Cardiac muscle cell (in vitro differentiated cells and primary cell): Measurements from ENCODE around the gene FAM193A. TPM values are rescaled to one million over a fixed set of nuclear protein-coding genes. Genes with fewer than 3 reads are reported as not detected.
"Not testable (repeated sequence)": the region's sequence is repeated elsewhere in the genome, so short reads cannot be mapped to it uniquely, and the experiment has no call there.

ENCODE experiments used
- DNase-seq, 2 donors: peaks; one replicate each; pipeline versions ENCODE4 v3.0.0 to v3.0.0-alpha.2; 2010 to 2017; ENCODE audit warnings: low read depth in 1 of 2, low spot score in 1 of 2
- H3K27ac ChIP-seq: fragments of 200-600 bp; sonication (generic); 2 replicates; pipeline ENCODE4 v1.5.1; 2016
- H3K27me3 ChIP-seq: fragments of 200-600 bp; sonication (generic); 2 replicates; pipeline ENCODE4 v1.6.0; 2016; ENCODE audit warnings: control low read depth
- H3K36me3 ChIP-seq: fragments of 200-600 bp; sonication (generic); 2 replicates; pipeline ENCODE4 v1.5.1; 2016; ENCODE audit warnings: control low read depth
- H3K4me1 ChIP-seq: fragments of 200-600 bp; sonication (generic); 2 replicates; pipeline ENCODE4 v1.8.1; 2017; ENCODE audit warnings: low read depth, mild to moderate bottlenecking, mixed run types
- H3K4me3 ChIP-seq: fragments of 200-600 bp; sonication (generic); 2 replicates; pipeline ENCODE4 v1.5.1; 2016; ENCODE audit warnings: mild to moderate bottlenecking
- H3K9me3 ChIP-seq: fragments of 200-600 bp; sonication (generic); 2 replicates; pipeline ENCODE4 v1.5.1; 2017; ENCODE audit warnings: low read depth, mild to moderate bottlenecking, control low read depth
- polyA plus RNA-seq: library from polyadenylated mRNA; unstranded; fragments of >200 nt; fragmentation: Nextera tagmentation; extraction: Ambion mirVana; gene quantifications from 2 replicates; pipeline ENCODE4 v1.2.1, GENCODE V29; 2016
- total RNA-seq: library from RNA; depleted of rRNA; stranded (reverse); fragments of >200 nt; gene quantifications from 2 replicates; pipeline ENCODE4 v1.2.3, GENCODE V29; 2016
- TF ChIP-seq, protein P1 (sequence below): IDR thresholded peaks from 2 replicates; pipeline ENCODE4 v1.5.1; 2012; ENCODE audit warnings: low read depth, mild to moderate bottlenecking, low read length

Gene FAM193A
- total and polyA plus RNA-seq, 2 experiments from 2014 or later: 12.0 to 34.0 TPM

DNA sequence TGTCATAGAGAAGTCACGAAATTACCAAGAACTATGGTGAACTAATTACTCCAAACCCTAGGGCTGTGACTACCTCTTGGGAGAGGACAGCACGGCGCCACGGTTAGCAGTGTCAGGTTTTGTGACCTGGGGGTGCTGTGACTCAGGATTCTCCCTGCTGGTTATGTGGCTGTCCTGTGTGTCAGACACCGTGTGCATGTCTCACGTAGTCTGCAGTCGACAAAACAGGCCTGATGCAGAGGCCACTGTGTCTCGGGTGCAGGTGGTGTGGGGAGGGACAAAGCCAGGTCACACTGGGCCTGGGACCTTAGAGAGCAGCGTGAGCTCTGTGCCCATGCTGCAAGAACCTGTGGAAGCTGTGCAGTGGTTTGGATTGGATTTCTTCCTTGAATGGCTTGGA lies 185.6 kb downstream of the FAM193A start:
- DNase-seq: no peak
- TF ChIP-seq, protein P1, sequence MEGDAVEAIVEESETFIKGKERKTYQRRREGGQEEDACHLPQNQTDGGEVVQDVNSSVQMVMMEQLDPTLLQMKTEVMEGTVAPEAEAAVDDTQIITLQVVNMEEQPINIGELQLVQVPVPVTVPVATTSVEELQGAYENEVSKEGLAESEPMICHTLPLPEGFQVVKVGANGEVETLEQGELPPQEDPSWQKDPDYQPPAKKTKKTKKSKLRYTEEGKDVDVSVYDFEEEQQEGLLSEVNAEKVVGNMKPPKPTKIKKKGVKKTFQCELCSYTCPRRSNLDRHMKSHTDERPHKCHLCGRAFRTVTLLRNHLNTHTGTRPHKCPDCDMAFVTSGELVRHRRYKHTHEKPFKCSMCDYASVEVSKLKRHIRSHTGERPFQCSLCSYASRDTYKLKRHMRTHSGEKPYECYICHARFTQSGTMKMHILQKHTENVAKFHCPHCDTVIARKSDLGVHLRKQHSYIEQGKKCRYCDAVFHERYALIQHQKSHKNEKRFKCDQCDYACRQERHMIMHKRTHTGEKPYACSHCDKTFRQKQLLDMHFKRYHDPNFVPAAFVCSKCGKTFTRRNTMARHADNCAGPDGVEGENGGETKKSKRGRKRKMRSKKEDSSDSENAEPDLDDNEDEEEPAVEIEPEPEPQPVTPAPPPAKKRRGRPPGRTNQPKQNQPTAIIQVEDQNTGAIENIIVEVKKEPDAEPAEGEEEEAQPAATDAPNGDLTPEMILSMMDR: no peak
- H3K36me3 ChIP-seq: peaks cover 29% of the 10 kb centered on the region
- H3K9me3 ChIP-seq: no peaks in the 10 kb centered on the region
- H3K27ac ChIP-seq: no peak overlapping the region
- H3K4me1 ChIP-seq: no peaks in the 10 kb centered on the region
- no peak overlapping the region for H3K4me3 ChIP-seq
- H3K27me3 ChIP-seq: no peaks in the 10 kb centered on the region

DNA sequence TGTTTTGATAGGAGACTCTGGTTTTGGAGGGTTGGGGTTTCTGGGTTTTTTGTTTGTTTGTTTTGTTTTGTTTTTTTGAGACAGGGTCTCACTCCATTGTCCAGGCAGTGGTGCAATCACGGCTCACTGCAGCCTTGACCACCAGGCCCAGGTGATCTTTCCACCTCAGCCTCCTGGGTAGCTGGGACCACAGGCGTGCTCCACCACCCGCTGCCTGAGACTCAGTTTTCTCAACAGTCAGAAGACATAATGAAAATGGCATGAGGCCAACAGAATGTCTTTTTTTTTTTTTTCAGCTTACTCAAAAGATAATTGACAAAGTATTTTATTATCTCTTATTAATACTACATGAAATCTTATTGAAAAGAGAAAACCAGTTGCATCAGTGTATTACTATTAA lies 187.3 kb downstream of the FAM193A start:
- Histone ChIP-seq H3K9me3 (no peaks in the 10 kb centered on the region), H3K27me3 (no peaks in the 10 kb centered on the region), H3K4me1 (no peaks in the 10 kb centered on the region), H3K4me3 (no peak overlapping the region), H3K27ac (no peak overlapping the region), H3K36me3 (peaks cover 18% of the 10 kb centered on the region)
- no peak for DNase-seq
- TF ChIP-seq, protein P1: no peak

DNA sequence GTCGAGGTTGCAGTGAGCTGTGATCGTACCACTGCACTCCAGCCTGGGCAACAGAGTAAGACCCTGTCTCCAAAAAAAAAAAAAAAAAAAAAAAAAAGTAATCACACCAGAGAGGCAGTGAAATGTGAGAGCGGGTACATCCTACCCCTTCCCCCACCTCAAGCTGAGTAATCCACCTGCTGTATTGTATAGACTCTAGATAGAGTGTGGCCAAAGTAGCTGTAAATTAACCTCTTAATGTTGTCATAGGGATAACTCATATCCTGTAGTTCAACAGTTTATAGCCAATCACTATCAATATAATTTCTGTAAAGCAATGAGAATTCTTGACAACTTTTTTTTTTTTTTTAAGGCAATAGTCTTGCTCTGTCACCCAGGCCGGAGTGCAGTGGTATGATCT lies 188.9 kb downstream of the FAM193A start:
- no peaks in the 10 kb centered on the region for H3K4me1 ChIP-seq
- no peak overlapping the region for H3K4me3 ChIP-seq
- no peak overlapping the region for H3K27ac ChIP-seq
- TF ChIP-seq, protein P1: no peak
- no peaks in the 10 kb centered on the region for H3K27me3 ChIP-seq
- H3K36me3 ChIP-seq: peaks cover 7% of the 10 kb centered on the region
- DNase-seq: no peak
- H3K9me3 ChIP-seq: no peaks in the 10 kb centered on the region

DNA sequence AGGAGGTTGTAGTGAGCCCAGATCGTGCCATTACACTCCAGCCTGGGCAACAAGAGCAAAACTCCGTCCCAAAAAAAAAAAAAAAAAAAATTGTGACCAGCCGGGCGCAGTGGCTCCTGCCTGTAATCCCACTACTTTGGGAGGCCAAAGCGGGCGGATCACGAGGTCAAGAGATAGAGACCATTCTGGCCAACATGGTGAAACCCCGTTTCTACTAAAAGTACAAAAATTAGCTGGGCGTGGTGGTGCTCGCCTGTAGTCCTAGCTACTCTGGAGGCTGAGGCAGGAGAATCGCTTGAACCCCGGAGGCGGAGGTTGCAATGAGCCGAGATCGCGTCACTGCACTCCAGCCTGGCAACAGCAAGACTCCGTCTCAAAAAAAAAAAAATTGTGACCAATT lies 190.4 kb downstream of the FAM193A start:
- H3K4me1 ChIP-seq, H3K4me3 ChIP-seq, DNase-seq, H3K27me3 ChIP-seq, H3K36me3 ChIP-seq, H3K9me3 ChIP-seq, H3K27ac ChIP-seq: not testable (repeated sequence)

DNA sequence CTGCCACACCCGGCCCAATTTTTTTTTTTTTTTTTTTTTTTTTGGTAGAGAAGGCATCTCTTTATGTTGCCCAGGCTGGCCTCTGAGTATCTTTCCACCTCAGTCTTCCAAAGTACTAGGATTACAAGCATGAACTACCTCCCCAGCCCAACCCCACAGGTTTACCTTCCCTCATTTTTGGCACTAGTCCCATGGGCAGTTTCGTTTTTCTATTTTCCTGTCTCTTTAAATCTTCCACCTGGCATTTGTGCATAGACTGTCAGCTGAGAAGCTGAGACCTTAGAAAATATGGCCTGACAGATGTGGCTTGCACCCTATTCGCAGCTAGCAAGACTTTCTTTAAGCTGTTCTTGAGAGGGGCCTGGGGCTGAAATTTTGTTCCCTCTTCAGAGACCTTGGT lies 191.8 kb downstream of the FAM193A start:
- Histone ChIP-seq H3K4me1 (no peaks in the 10 kb centered on the region), H3K27me3 (no peaks in the 10 kb centered on the region), H3K36me3 (peaks cover 7% of the 10 kb centered on the region), H3K27ac (no peak overlapping the region), H3K4me3 (no peak overlapping the region), H3K9me3 (no peaks in the 10 kb centered on the region)
- TF ChIP-seq, protein P1: no peak
- DNase-seq: no peak

DNA sequence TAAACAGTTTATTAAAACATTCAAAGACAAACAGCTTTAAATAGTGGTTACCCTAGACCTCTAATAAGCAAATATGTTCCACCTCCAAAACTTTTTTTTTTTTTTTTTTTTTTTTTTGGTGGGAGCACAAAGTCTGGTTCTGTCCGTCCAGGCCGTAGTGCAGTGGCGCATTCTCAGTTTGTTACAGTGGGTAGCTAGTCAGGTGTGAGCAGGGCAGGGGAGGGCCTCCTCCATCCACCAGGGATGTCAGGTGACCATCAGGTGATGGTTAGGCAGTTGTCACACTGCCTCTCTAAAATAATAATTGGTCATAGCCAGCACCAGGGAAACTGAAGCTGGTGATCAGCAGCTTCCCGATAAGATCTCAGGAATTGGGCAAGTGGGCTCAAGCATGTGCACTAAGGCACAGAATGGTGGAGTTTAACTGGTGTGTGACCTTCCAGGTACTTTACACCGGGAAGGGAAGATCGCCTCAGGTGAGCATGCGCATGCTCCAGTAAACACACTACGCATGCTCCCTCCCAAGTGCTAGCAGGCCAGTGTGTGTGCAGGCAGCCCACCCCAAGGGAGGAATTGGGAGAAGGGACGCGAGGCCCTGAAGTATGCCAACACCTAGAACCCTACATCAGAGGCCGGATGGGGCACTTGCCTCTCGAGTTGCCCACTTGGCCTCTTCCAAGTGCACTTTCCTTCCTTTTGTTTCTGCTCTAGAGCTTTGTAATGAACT lies 192.5 kb downstream of the FAM193A start:
- no peak overlapping the region for H3K4me3 ChIP-seq
- no peak overlapping the region for H3K27ac ChIP-seq
- no peaks in the 10 kb centered on the region for H3K4me1 ChIP-seq
- H3K36me3 ChIP-seq: peaks cover 7% of the 10 kb centered on the region
- H3K27me3 ChIP-seq: no peaks in the 10 kb centered on the region
- TF ChIP-seq, protein P1: no peak
- no peak for DNase-seq
- H3K9me3 ChIP-seq: no peaks in the 10 kb centered on the region
